Endothelial cell of umbilical vein (primary cell): ENCODE results near the gene PDGFRB.

Source experiments
- CTCF ChIP-seq, 2 donors: IDR thresholded peaks; 1 replicate in 1 of 2; 2 replicates in 1 of 2; pipeline ENCODE4 v1.5.1; 2011; ENCODE audit warnings: low read length in 2 of 2, mild to moderate bottlenecking in 2 of 2, moderate library complexity in 2 of 2, control low read depth in 1 of 2, inconsistent platforms in 1 of 2, low read depth in 1 of 2; ENCODE audit not compliant: insufficient read depth in 1 of 2; ENCODE audit errors: extremely low read depth in 1 of 2
- EZH2 ChIP-seq: IDR thresholded peaks from 2 replicates; pipeline ENCODE4 v1.6.1; 2012; ENCODE audit warnings: borderline replicate concordance, low read depth, mild to moderate bottlenecking, moderate library complexity, low read length, inconsistent platforms; ENCODE audit not compliant: severe bottlenecking
- FOS ChIP-seq: IDR thresholded peaks from 2 replicates; pipeline ENCODE4 v1.6.1; 2011; ENCODE audit warnings: mild to moderate bottlenecking, low read length, moderate library complexity, borderline replicate concordance; ENCODE audit not compliant: insufficient read depth
- GATA2 ChIP-seq: IDR thresholded peaks from 2 replicates; pipeline ENCODE4 v1.7.0; 2011; ENCODE audit warnings: low read depth, mild to moderate bottlenecking, moderate library complexity, mixed read lengths, low read length; ENCODE audit not compliant: insufficient read length, insufficient read depth
- JUN ChIP-seq: IDR thresholded peaks from 2 replicates; pipeline ENCODE4 v1.6.1; 2011; ENCODE audit warnings: borderline replicate concordance, low read depth; ENCODE audit not compliant: insufficient read length, insufficient read depth
- MYC ChIP-seq: IDR thresholded peaks from one replicate; pipeline ENCODE4 v1.6.1; 2011; ENCODE audit warnings: mild to moderate bottlenecking, low read depth, low read length
- POLR2A ChIP-seq: IDR thresholded peaks from 2 replicates; pipeline ENCODE4 v1.6.1; 2012; ENCODE audit warnings: low read depth, mild to moderate bottlenecking, control low read depth, low read length
- POLR2AphosphoS5 ChIP-seq: IDR thresholded peaks from 2 replicates; pipeline ENCODE4 v1.6.1; 2012; ENCODE audit warnings: low read depth, mild to moderate bottlenecking, control low read depth, low read length, moderate library complexity; ENCODE audit not compliant: insufficient read depth

- no peak for TF ChIP-seq EZH2
- TF ChIP-seq CTCF (IDR thresholded peaks at IDR 0.05; ENCODE audit: extremely low read depth in 1 of 2, insufficient read depth in 1 of 2, low read depth in 1 of 2, low read length in 2 of 2) = no peak
- no peak for TF ChIP-seq JUN
- TF ChIP-seq POLR2AphosphoS5 = no peak
- TF ChIP-seq POLR2A = no peak
- no peak for TF ChIP-seq FOS
- no peak for TF ChIP-seq MYC
- TF ChIP-seq GATA2 = no peak
Observed at GRCh38 chr5:150146862-150147601, 8.6 kb downstream of the PDGFRB start.
